Medulla oblongata (tissue), 1 donor: Measurements from ENCODE around the gene PGAP2.

Experiments used
- DNase-seq: peaks from one replicate; pipeline ENCODE4 v3.0.0-alpha.2; 2015; ENCODE audit errors: extremely low spot score

The PGAP2 gene

DNA sequence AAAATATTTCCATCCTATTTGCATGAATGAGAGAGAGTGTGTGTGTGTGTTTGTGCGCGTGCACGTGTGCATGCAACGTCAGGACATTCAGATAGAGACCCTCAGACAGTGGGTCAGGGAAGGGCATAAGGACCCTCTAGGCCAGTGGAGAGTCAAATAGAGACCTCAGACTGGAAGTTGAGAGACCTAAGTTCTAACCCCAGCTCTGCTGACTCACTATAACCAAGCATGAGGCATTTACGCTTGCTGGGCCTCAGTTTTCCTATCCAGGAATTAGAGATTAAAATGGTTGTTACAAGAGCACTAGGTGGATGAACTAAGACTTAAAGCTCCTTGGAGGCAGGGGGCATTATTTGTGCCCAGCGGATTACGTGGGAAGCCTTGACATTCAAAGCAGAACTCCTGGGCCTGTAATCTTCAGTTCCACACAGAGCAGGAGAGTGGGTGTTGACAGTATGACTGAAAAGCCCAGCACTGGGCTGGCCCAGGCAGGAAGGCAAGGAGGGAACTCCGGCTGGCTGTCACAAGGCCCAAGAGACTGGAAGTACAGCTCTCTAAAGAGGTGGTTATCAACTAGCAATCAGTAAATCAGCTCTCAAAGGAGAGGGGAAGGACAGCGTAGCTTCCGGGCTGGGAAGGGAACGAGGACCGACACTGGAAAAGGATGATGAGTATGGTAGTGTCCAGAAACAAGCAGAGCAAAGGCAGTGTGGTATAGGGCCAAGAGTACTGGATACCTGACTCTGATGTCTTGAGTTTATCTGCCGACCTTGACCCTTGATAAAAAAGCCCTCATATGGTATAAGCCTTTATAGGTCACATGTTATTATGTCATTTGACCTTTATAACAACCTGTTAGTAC is 23.2 kb downstream of the PGAP2 start:
- DNase-seq = peak; percentile 62

DNA sequence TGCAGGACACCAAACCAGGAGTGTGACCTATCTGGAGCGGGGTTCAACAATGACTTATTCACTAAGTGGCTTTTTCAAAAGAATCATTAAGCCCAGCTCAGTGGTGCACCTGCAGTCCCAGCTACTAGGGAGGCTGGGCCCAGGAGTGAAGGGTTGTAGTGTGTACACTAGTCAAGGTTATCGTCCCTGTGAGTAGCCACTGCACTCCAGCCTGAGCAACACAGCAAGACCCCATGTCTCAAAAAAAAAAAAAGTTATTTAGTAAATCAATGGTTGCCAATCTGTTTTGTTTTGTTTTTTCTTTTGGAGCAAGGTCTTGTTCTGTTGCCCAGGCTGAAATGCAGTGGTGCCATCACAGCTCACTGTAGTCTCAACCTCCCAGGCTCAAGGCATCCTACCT is 24.5 kb downstream of the PGAP2 start:
- DNase-seq = no peak

DNA sequence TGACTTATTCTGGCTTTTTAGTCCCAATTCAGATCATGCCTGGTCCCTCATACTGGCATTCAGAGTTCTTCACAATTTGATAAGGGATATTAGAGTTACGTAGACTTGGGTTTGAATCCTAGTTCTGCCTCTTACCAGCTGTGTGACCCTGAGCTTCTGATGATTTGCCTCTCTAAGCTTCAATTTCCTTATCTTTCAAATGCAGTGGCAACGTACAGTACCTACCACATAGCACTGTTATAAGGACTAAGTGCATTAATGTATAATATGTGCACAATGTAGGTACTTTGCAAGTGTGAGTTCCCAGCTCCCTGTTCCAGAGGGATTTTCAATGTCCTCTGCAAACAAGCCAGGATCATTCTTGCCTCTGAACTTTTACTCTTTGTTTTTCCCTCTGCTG is 25.1 kb downstream of the PGAP2 start:
- no peak for DNase-seq

DNA sequence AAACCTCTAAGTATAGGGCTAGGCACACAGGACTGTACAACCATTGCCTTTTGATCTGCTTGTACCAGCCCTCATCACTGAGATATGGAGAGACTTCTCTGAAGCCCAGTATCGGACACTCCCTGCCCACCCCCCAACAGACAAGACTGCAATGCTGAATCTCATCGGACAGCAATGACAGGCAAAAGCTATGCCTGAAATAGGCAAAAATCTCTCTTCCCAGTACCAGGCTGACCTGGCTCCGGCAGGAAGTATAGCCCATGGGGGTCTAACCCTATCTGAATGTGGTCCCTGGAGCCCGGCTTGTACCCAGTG is 25.9 kb downstream of the PGAP2 start:
- DNase-seq = no peak

DNA sequence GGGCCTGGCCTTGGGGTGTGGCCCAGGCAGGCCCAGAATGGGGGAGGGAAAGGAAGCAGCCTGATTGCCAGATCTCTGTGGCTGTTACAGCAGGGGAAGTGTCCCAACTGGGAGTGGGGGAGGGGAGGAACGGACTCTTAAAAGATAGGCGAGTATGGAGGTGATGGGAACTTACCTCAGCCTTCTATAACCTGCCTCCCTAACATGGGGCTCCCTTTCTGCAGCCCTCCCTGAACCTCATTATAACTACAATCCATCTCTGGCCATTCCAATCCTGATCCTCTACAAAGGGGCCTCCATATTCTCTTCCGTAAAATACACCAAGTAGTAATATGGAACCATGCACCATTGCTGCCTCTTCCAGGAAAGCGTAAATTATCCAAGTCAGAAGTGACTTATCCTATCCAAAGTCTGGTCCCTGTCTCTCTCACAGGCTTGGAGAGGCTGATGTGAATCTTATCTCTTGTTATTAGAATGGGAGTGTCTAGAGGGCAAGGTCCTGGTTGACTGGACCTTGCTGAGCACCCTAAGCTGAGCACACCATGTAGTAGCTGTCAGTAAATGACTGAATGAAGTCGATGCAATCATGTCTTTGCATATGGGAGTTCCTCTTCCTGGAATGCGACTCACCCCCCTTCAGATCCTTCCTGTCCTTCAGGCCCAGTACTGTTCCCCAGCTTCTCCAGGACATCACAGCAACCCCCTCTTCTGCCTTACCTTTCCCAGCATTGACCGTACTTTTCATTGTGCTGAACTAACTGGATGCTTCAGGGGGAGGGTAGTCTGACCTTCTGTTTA is 26.5 kb downstream of the PGAP2 start:
- DNase-seq = peak; percentile 54

DNA sequence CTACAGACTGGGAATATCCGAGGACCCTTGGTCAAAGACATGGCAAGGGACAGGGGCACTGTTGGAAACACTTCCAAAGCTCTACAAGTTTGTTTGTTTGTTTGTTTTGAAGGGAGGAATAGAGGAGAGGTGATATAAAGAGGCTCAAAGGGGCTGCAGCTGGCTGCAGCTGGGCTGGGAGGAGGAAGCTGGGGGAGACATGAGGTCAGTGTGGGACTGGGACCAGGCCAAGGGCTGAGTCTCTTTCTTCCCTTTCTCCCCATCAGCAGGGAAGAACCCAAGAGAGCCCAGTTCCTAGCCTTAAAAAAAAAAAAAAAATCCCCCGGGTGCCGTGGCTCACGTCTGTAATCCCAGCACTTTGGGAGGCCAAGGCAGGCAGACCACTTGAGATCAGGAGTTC is 27.4 kb downstream of the PGAP2 start:
- peak; percentile 67 for DNase-seq

DNA sequence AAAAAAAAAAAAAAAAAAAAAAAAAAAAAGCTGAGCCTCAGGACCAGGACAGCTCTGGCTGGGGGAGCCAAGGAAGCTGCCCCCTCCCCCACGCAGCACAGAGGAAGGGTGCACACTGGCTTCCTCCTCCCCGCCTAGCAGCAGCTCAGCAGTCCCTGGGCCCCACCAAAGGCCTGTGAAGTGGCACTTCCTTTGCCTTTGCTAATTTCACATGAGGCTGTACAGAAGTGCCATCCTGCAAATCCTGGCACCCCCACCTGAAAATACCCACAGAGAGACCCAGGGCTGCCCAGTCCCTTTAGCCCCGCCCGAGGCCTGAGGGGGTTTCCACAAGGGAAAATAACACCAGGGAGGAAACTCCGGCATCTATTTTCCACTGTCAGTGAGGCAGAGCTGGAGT is 28.5 kb downstream of the PGAP2 start:
- DNase-seq = peak; percentile 55

DNA sequence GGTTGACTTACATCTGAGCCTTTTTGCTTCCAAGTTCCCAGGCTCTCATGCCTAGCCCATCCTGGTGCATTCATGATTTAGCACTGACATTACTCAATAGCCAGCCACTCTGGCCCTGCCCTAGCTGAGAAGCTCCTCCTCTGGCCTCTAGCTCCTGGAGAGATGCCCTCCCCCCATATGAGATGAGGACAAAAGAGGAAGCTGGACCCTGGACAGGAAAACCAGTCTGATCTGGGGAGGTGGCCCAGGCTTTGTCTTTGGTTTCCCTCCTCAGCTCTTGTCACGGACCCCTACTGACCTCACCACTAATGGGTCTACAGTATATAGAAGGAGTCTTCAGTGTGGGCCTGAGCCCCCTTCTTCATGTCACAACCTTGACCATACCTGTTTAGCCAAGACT is 29.4 kb downstream of the PGAP2 start:
- DNase-seq = peak; percentile 86

DNA sequence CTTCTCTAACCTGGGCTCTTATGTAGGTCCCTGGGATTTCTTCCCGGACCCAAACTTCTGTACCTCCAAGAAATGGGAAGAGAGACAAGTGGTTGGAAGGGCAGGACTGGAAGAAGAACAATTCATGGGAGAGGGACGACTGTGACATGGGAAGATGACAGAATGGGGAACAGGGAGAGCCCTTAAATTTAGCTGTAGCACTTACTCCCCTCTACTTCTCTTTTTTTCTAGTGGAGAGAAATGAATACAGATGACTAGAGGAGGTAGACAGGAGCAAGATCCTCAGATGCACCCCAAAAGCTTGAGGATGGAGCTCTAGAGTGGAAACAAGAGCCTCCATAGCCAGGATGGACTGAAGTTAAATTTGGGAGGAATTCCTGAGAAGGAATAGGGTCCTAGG is 30.1 kb downstream of the PGAP2 start:
- DNase-seq = peak; percentile 51

DNA sequence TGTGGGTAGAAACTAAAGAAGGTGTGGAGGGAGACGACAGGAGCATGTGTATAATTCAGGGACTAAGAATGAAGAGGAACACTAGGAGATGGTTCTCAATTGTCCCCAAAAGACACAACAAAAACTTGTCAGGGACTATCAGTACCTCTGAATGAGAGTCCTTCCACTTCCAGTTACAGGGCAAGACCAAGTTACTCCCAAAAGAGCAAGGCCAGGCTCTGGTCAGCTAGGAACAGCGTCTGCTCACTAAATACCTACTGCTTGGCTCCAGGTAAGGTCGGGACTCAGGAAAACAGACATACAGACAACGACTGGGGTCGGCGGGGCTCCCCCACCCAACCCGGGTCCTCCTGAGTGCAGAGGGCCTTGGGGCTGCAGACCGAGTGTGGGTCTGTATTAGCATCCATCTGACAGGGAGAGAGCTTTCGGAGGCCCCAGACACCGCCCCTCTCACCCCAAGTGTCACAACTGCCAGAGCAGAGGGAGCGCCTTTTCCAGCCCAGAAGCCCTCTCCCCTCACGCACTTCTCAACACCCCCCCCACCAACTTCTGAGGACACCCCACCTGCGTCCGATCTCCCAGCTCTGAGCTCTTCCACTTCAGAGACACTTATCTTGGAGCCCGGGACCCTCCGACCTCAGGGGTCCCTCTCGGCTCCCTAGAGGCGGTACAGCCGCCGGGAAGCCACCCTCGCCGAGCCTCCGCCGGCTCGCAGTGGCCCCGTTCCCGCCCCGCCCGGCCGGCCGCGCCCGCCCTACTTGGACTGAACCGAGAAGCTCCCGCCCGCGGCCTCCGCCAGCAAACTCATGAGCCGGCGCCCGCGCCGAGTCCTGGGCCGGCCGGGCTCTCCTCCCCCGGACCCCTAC is 31.9 kb downstream of the PGAP2 start:
- peak; percentile 29 for DNase-seq

DNA sequence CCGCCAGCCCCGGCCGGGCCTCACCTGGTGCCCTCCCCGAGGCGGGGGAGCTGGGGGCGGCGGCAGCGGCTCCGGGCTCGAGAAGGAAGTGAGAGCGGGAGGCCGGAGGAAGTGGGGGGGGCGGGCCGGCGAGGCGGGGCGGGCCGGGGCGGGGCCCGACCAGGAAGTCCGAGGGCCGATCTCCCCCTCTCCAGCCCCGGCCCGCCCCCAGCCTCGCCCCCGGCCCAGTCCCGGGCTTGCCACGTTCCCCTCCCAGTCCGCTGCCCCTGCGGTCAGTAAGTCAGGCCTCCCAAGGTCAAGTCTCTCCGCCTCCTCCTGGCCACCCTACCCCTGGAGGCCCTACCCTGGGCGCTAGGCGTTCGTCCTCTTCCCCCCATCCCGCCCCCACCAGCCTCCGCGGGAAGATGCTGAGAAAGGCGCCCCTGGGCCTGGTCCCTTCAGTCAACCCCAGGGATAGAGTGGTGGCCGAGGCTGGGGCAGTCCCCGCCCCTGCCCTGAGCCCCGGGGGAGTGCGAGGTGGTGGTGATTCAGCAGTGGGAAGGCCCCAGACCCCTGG is 32.6 kb downstream of the PGAP2 start, which contains the start of gene RHOG:
RHOG (minus strand) TSS at position 90 of the 556 bp plus-strand sequence. CDS start 12,821 bp downstream, outside the sequence.
- peak; percentile 80 for DNase-seq

DNA sequence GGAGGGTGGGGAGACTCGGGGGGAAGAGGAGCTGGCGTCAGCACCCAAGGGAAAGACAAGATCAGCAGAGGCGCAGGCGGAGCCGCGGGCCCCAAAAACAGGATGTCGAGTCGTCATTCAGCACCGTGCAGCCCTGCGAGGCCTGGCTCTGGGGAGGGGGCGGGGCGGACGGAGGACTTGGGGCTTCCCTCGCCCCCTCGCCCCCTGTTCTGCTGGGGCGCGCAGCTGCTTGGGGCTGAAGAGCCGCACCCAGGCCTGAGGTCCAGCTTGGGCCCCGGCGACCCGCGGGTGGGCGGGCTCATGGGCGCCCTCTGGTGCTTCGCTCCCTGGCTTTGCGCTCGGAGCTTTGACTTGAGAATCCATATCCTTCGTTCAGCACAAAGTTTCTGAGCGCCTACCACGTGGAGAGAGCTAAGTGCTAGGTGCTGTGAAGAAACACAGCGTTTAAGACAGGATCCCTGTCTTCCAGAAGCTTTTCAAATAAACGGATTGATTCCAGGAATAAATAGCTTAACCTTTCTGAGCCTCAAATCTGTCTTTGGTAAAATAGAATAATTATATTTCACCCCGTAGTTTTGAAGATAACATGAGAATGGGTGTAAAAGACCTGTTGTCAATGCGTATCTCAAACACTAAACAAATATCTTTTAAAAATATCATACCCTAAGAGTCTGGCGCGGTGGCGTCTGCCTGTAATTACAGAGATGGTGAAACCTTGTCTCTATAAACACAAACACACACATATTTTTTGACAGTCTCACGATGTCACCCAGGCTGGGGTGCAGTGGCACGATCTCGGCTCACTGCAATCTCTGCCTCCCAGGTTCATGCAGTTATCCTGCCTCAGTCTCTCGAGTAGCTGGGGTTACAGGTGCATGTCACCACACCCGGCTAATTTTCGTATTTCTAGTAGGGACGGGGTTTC is 33.3 kb downstream of the PGAP2 start:
- peak; percentile 89 for DNase-seq

DNA sequence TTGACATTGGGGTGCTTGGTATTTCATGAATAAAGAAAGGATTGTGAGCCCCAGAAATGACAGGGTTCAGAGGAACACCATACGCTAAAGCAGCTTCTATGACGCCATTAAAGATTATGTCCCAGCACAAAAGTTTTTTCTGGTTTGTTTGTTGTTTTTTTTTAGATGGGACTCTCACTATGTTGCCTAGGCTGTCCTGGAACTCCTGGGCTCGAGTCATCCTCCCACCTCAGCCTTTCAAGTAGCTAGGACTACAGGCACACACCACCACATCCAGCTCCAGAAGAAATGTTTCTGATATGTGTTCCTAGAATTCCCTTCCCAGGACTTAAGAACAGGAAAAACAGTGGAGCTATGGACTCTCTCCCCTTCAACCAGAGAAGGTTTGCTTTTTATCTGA is 35.0 kb downstream of the PGAP2 start:
- DNase-seq = no peak

DNA sequence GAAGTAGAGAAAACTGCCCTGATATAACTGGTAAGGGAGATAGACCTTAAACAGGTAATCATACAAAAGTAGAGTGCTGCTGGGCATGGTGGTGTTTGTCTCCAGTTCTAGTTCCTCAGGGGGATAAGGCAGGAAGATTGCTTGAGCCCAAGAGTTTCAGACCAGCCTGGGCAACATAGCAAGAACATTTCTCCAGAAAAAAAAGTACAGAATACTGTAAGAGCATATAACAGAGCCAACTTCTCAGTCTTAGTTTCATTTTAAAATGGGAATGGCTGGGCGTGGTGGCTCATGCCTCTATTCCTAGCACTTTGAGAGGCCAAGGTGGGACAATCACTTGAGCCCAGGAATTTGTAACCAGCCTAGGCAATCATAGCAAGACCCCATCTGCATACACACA is 36.9 kb downstream of the PGAP2 start:
- no peak for DNase-seq

DNA sequence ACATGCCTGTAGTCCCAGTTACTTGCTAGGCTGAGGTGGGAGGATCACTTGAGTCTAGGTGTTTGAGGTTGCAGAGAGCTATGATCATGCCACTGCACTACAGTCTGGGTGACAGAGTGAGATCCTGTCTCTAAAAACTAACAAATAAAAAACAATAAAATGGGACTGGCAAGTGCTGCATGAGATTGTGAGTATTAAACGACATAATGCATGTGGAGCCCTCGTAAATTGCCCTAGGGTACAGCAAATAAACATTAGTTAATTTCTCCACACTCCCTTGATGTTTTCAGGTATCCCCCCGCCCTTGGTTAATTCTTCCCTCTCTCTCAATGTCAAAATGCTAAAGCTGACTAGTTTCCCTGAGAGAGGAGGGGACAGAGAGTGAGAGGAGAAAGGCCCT is 37.3 kb downstream of the PGAP2 start:
- no peak for DNase-seq

DNA sequence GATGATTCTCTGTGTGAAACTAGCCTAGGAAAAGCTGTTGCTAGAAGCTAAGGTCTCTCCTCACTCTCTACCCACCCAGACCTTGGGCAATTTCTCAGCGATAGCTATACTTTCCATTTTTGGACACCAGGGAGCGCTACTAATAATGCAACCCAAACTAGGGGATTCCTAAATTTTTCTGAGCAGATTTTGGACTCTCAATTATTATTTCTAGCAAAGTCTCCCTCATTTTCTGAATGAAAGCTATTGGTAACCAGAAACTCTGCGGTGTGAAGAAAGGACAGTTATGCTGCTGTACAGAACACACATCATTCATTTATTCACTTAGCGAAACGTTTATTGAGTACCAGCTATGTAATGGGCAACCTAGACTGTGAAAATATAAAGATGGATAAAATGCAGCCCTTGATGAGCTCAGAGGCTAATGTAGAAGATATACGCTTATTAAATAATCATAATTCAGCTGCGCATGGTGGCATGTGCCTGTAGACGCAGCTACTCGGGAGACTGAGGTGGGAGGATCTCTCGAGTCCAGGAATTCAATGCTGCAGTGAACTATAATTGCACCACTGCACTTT is 41.0 kb downstream of the PGAP2 start:
- peak; percentile 66 for DNase-seq

DNA sequence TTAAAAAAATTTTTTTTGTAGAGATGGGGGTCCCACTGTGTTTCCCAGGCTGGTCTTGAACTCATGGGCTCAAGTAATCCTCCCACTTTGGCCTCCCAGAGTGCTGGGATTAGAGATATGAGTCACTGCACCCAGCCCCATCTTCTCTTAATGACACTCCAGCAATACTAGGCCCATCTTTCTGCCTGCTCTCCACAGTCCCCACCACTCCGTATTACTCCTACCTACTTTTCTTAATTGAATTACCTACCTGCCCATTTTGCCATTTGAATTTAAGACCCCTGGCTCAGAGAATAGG is 45.1 kb downstream of the PGAP2 start:
- DNase-seq = no peak

DNA sequence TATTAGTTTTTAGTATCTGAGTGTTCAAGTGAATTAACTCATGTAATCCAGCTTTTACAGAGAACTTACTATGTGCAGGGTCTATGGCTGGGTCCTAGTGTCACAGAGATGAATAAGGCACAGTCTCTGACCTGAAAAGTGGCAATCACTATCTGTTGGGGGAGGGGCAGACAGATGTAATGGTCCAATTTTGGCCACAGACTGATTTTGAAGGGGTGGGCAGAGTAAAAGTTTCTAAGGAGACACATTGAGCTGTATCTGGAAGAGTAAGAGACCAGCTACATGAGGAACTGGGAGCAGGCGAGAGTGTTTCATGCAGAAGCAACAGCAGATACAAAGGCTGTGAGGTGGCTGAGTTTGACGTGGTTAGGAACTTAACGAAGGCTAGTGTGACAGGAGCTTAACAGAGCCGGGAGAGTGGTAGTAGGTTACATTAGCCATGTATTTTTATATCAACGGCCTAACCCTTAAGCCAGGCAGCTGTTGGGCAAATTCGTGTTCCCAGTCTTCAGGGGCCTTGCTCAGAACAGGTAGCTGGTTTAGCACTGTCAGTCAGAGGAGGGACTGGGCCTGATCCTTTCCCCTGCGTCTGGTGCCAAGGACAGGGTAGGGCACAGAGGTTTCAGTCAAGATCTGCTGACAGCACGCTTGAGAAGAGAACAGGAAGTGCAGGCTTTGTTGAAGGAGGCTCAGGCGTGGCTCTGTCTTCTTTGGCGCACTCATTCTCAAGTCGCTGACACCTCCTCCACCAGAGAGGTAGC is 45.7 kb downstream of the PGAP2 start:
- no peak for DNase-seq

DNA sequence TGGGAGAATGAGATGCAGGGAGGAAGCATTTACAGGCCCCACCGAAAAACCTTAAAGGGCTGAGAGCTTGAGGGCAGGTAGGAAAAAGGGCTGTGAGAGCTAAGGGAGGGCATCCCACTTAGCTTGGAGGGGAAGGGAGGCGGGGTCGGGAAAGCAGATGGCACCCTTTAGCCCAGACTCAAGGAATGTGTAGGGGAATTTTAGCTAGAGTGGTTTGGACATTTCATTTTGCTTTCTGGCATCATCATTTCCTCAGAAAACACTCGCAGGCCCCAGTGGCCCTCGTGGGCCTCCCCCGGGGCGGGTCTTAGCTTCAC is 46.3 kb downstream of the PGAP2 start:
- peak; percentile 56 for DNase-seq
